Upper lobe of left lung (tissue), 6 donors: ENCODE data around the gene PRKCQ. TPM values are rescaled to one million over a fixed set of nuclear protein-coding genes. Genes with fewer than 3 reads are reported as not detected.
A peak's percentile ranks its signal among the peaks of the same experiment; 100 is the strongest.

Source experiments
- ATAC-seq, 2 donors: fragments of 200-7000 bp; cut with Tn5 transposase; one replicate each; pipeline ENCODE4 v1.9.1; 2022; ENCODE audit warnings: mild to moderate bottlenecking in 2 of 2, moderate library complexity in 2 of 2; ENCODE audit not compliant: low FRiP score in 2 of 2
- DNase-seq, 2 donors: peaks; one replicate each; pipeline ENCODE4 v3.0.0-alpha.2; 2019 to 2020
- H3K27ac ChIP-seq, 4 donors: fragments of 200-600 bp; sonication (generic); one replicate each; pipeline ENCODE4 v1.5.1; 2016 to 2019
- H3K27me3 ChIP-seq, 4 donors: fragments of 200-600 bp; sonication (generic); one replicate each; pipeline ENCODE4 v1.5.1; 2017 to 2019
- H3K36me3 ChIP-seq, 4 donors: fragments of 200-600 bp; sonication (generic); one replicate each; pipeline ENCODE4 v1.5.1; 2016 to 2019
- H3K4me1 ChIP-seq, 4 donors: fragments of 200-600 bp; sonication (generic); one replicate each; pipeline ENCODE4 v1.5.1; 2018 to 2019
- H3K4me3 ChIP-seq, 4 donors: fragments of 200-600 bp; sonication (generic); one replicate each; pipeline ENCODE4 v1.5.1; 2017 to 2019; ENCODE audit warnings: mild to moderate bottlenecking in 2 of 4, moderate library complexity in 1 of 4
- H3K9me3 ChIP-seq, 4 donors: fragments of 200-600 bp; sonication (generic); one replicate each; pipeline ENCODE4 v1.5.1; 2018 to 2019
- CTCF ChIP-seq, 6 experiments: fragments of 450-650 bp in 4 of 6; fragments of 200-600 bp in 2 of 6; sonication (generic) in 2 of 6; IDR thresholded peaks; one replicate each; pipeline ENCODE4 v1.5.1; 2016 to 2019; ENCODE audit warnings: antibody characterized with exemption in 6 of 6
- EP300 ChIP-seq, 4 donors: sonication (generic); formaldehyde crosslinking; IDR thresholded peaks; one replicate each; pipeline ENCODE4 v1.5.1; 2017; ENCODE audit warnings: antibody characterized with exemption in 4 of 4, control low read depth in 2 of 4
- POLR2A ChIP-seq, 4 donors: fragments of 450-650 bp; IDR thresholded peaks; one replicate each; pipeline ENCODE4 v1.5.1; 2016 to 2017; ENCODE audit warnings: antibody characterized with exemption in 4 of 4, mild to moderate bottlenecking in 2 of 4
- POLR2AphosphoS5 ChIP-seq, 2 donors: sonication (generic); formaldehyde crosslinking; IDR thresholded peaks; one replicate each; pipeline ENCODE4 v1.5.1; 2017; ENCODE audit warnings: antibody characterized with exemption in 2 of 2
- WGBS, 2 donors: methylation state at CpG; one replicate each; pipeline ENCODE4 v1.1.5; 2017 to 2018; 5-methylcytosine and 5-hydroxymethylcytosine counted together
- total RNA-seq, 6 donors: library from RNA; depleted of rRNA in 4 of 6; stranded (reverse); fragments of >200 nt in 4 of 6; gene quantifications; one replicate each; pipeline versions ENCODE4 v1.1.0 to v1.2.1, GENCODE V29; 2016 to 2021
- donor health status: DM: no; HTN: no; CAD: no; lungs with moderate emphysema.
- donor health status: DM: no; HTN: yes; CAD: no; lungs with severe emphysema.

The PRKCQ gene
- total RNA-seq, 6 donors from 2014 or later: 6.5 to 16.8 (median 11.2) TPM

GRCh38 chr10:6402960-6403359 is 177.1 kb downstream of the PRKCQ start:
- DNase-seq: no peak
- TF ChIP-seq POLR2A (IDR thresholded peaks at IDR 0.05) (no peak), EP300 (IDR thresholded peaks at IDR 0.05) (no peak), CTCF (IDR thresholded peaks at IDR 0.05) (no peak), POLR2AphosphoS5 (IDR thresholded peaks at IDR 0.05) (no peak)

GRCh38 chr10:6402349-6402709 is 177.7 kb downstream of the PRKCQ start:
- no peaks in the 10 kb centered on the region for H3K36me3 ChIP-seq
- H3K4me1 ChIP-seq: peaks cover 6 to 22% (median 15%) of the 10 kb centered on the region in 4 donors
- 64 to 70% methylated on average over 9 of the region's 9 CpGs for WGBS, 2 donors
- no peak for TF ChIP-seq POLR2A (IDR thresholded peaks at IDR 0.05)
- TF ChIP-seq EP300 (IDR thresholded peaks at IDR 0.05): no peak
- TF ChIP-seq CTCF (IDR thresholded peaks at IDR 0.05): no peak
- TF ChIP-seq POLR2AphosphoS5 (IDR thresholded peaks at IDR 0.05): no peak
- ATAC-seq (no peak), DNase-seq (no peak)
- H3K27me3 ChIP-seq: no peaks in the 10 kb centered on the region
- H3K9me3 ChIP-seq: no peaks in the 10 kb centered on the region
- H3K27ac ChIP-seq: no peak overlapping the region
- H3K4me3 ChIP-seq: no peak overlapping the region

More at GRCh38 chr10:6402960-6403359, 177.1 kb downstream of the PRKCQ start:
- H3K36me3 ChIP-seq: no peaks in the 10 kb centered on the region
- ATAC-seq: no peak
- no peak overlapping the region for H3K4me3 ChIP-seq
- WGBS, 2 donors: 81 to 82% methylated on average over 8 of the region's 8 CpGs
- no peaks in the 10 kb centered on the region for H3K27me3 ChIP-seq
- peaks cover 6 to 22% (median 15%) of the 10 kb centered on the region in 4 donors for H3K4me1 ChIP-seq
- H3K27ac ChIP-seq: no peak overlapping the region
- H3K9me3 ChIP-seq: no peaks in the 10 kb centered on the region

- Histone ChIP-seq H3K27ac (peak overlapping the region; percentile 3 to 79 (median 29)), H3K9me3 (no peaks in the 10 kb centered on the region), H3K36me3 (no peaks in the 10 kb centered on the region), H3K4me1 (peaks cover 6 to 22% (median 15%) of the 10 kb centered on the region in 4 donors), H3K27me3 (no peaks in the 10 kb centered on the region), H3K4me3 (peak overlapping the region in 3 of 4 donors; percentile 28 to 44 (median 41))
- DNase-seq (peak in 1 of 2 donors; percentile 89), ATAC-seq (peak; percentile 94 to 95)
- WGBS, 2 donors: 10 to 13% methylated on average over 17 to 18 of the region's 18 CpGs
- TF ChIP-seq CTCF (IDR thresholded peaks at IDR 0.05) (peak; percentile 71 to 86 (median 79)), POLR2A (IDR thresholded peaks at IDR 0.05) (peak in 2 of 4 donors; percentile 10 to 16), POLR2AphosphoS5 (IDR thresholded peaks at IDR 0.05) (peak; percentile 14 to 49), EP300 (IDR thresholded peaks at IDR 0.05) (no peak)
These were observed 178.3 kb downstream of the PRKCQ start for GRCh38 chr10:6401558-6402348.

DNA sequence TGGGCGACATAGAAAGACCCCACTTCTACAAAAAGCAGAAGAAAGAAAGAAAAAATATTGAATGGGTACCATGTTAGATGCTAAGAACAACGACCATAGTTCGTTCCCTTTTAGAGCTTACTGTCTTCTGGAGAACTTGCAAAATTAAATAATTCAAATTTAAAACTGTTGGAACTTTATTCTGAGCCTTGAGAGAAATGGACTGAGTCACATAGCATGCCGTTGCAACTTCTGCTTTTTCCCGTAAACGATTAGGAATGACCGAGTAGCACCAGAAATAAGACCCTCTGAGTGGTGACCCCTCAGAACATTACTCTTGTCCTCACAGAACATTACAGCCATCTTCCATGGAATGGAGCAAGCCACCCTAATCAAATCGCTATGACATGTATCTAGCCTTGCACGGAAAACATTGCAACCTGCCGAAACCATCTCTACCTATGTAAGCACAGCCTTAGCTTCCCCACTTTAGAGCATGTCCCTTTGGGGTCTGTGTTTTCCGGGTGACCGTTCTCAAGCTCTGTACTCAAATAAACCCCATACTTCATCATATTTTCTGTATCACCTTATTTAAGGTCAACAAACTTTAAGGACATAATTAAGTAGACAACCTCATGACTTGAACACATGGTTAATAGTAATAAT is 179.1 kb downstream of the PRKCQ start:
- TF ChIP-seq EP300 (IDR thresholded peaks at IDR 0.05): no peak
- no peak for TF ChIP-seq POLR2A (IDR thresholded peaks at IDR 0.05)
- no peak for TF ChIP-seq CTCF (IDR thresholded peaks at IDR 0.05)
- no peak for TF ChIP-seq POLR2AphosphoS5 (IDR thresholded peaks at IDR 0.05)
- DNase-seq (no peak), ATAC-seq (peak in 1 of 2 donors; percentile 3)
- peak overlapping the region; percentile 3 to 79 (median 26) for H3K27ac ChIP-seq
- H3K9me3 ChIP-seq: no peaks in the 10 kb centered on the region
- peaks cover 6 to 22% (median 15%) of the 10 kb centered on the region in 4 donors for H3K4me1 ChIP-seq
- H3K36me3 ChIP-seq: no peaks in the 10 kb centered on the region
- WGBS, 2 donors: 70 to 84% methylated on average over 12 of the region's 12 CpGs
- H3K27me3 ChIP-seq: no peaks in the 10 kb centered on the region
- no peak overlapping the region for H3K4me3 ChIP-seq
